Measurements from ENCODE around the gene PIK3AP1. TPM values are rescaled to one million over a fixed set of nuclear protein-coding genes. Genes with fewer than 3 reads are reported as not detected.

Gene PIK3AP1
- total and polyA plus RNA-seq, 8 donors, result 2.6 to 14.5 (median 6.4) TPM; not detected in 1

- TF ChIP-seq EP300 (IDR thresholded peaks at IDR 0.05) (no peak), POLR2AphosphoS5 (IDR thresholded peaks at IDR 0.05) (no peak), CTCF (IDR thresholded peaks at IDR 0.05) (no peak), POLR2A (IDR thresholded peaks at IDR 0.05) (no peak)
- no peak for DNase-seq
- H3K27me3 ChIP-seq, result no peaks in the 10 kb centered on the region
- H3K36me3 ChIP-seq, result no peaks in the 10 kb centered on the region
- no peak overlapping the region for H3K27ac ChIP-seq
- H3K9me3 ChIP-seq, result no peaks in the 10 kb centered on the region
- H3K4me3 ChIP-seq, result no peak overlapping the region
- intact Hi-C loops (cut with DNase I; ENCODE audit: low total_unique reads), result no loop called here
- WGBS, 5 donors, result 78 to 88% (median 80%) methylated on average over 3 of the region's 3 CpGs
- peaks cover 0 to 22% (median 10%) of the 10 kb centered on the region in 4 donors for H3K4me1 ChIP-seq
Observed at GRCh38 chr10:96638120-96638519, 82.2 kb downstream of the PIK3AP1 start.

GRCh38 chr10:96637709-96638108, 82.6 kb downstream of the PIK3AP1 start:
- Histone ChIP-seq H3K27ac (no peak overlapping the region), H3K27me3 (no peaks in the 10 kb centered on the region), H3K36me3 (no peaks in the 10 kb centered on the region), H3K4me3 (no peak overlapping the region), H3K4me1 (peaks cover 0 to 26% (median 14%) of the 10 kb centered on the region in 4 donors), H3K9me3 (no peaks in the 10 kb centered on the region)
- intact Hi-C loops (cut with DNase I; ENCODE audit: low total_unique reads), result no loop called here
- TF ChIP-seq EP300 (IDR thresholded peaks at IDR 0.05), result no peak
- no peak for TF ChIP-seq POLR2AphosphoS5 (IDR thresholded peaks at IDR 0.05)
- no peak for TF ChIP-seq CTCF (IDR thresholded peaks at IDR 0.05)
- TF ChIP-seq POLR2A (IDR thresholded peaks at IDR 0.05), result no peak
- WGBS, 5 donors, result 65 to 78% (median 74%) methylated on average over 4 of the region's 4 CpGs
- DNase-seq, result no peak

- peaks cover 0 to 31% (median 17%) of the 10 kb centered on the region in 4 donors for H3K4me1 ChIP-seq
- intact Hi-C loops (cut with DNase I; ENCODE audit: low total_unique reads), result no loop called here
- no peaks in the 10 kb centered on the region for H3K27me3 ChIP-seq
- WGBS, 5 donors, result 15 to 48% (median 26%) methylated on average over 1 of the region's 1 CpG
- H3K9me3 ChIP-seq, result no peaks in the 10 kb centered on the region
- DNase-seq, result peak in 1 of 2 donors; percentile 49
- H3K36me3 ChIP-seq, result no peaks in the 10 kb centered on the region
- H3K27ac ChIP-seq, result no peak overlapping the region
- TF ChIP-seq EP300 (IDR thresholded peaks at IDR 0.05), result no peak
- no peak for TF ChIP-seq CTCF (IDR thresholded peaks at IDR 0.05)
- TF ChIP-seq POLR2AphosphoS5 (IDR thresholded peaks at IDR 0.05), result no peak
- TF ChIP-seq POLR2A (IDR thresholded peaks at IDR 0.05), result no peak
- H3K4me3 ChIP-seq, result no peak overlapping the region
Observed at GRCh38 chr10:96636551-96636950, 83.8 kb downstream of the PIK3AP1 start.

- no peaks in the 10 kb centered on the region for H3K9me3 ChIP-seq
- 55 to 64% (median 61%) methylated on average over 4 of the region's 4 CpGs for WGBS, 5 donors
- H3K36me3 ChIP-seq, result no peaks in the 10 kb centered on the region
- no peaks in the 10 kb centered on the region for H3K27me3 ChIP-seq
- H3K4me3 ChIP-seq, result no peak overlapping the region
- peak in 1 of 2 donors; percentile 82 for DNase-seq
- H3K27ac ChIP-seq, result peak overlapping the region in 1 of 5 donors; percentile 1
- peaks cover 0 to 20% (median 8%) of the 10 kb centered on the region in 4 donors for H3K4me1 ChIP-seq
- TF ChIP-seq CTCF (IDR thresholded peaks at IDR 0.05), result no peak
- no peak for TF ChIP-seq POLR2AphosphoS5 (IDR thresholded peaks at IDR 0.05)
- no peak for TF ChIP-seq POLR2A (IDR thresholded peaks at IDR 0.05)
- no peak for TF ChIP-seq EP300 (IDR thresholded peaks at IDR 0.05)
- intact Hi-C loops (cut with DNase I; ENCODE audit: low total_unique reads), result no loop called here
Observed at GRCh38 chr10:96632974-96633710, 87.2 kb downstream of the PIK3AP1 start.

Measured in stomach (tissue), 9 donors.